Left kidney (tissue), 2 donors: ENCODE results near the gene RPN1. TPM values are rescaled to one million over a fixed set of nuclear protein-coding genes. Genes with fewer than 3 reads are reported as not detected.
A peak's percentile ranks its signal among the peaks of the same experiment; 100 is the strongest.

Experiments
- DNase-seq: peaks from one replicate; pipeline ENCODE4 v3.0.0-alpha.2; 2013
- polyA plus RNA-seq: library from polyadenylated mRNA; unstranded; fragments of 120-200 nt; gene quantifications from one replicate; pipeline ENCODE4 v1.2.1, GENCODE V29; 2013; ENCODE audit not compliant: insufficient read length

The RPN1 gene
- polyA plus RNA-seq, 1 donor, result 203 TPM

- DNase-seq, result peak; percentile 72
These were observed 66.1 kb downstream of the RPN1 start for GRCh38 chr3:128584412-128585020.

- no peak for DNase-seq
These were observed 69.1 kb downstream of the RPN1 start for GRCh38 chr3:128581566-128581965.

GRCh38 chr3:128579927-128580326 lies 70.7 kb downstream of the RPN1 start:
- DNase-seq, result no peak

GRCh38 chr3:128578346-128578745 lies 72.3 kb downstream of the RPN1 start:
- DNase-seq, result no peak

- DNase-seq, result no peak
These were observed 72.9 kb downstream of the RPN1 start for GRCh38 chr3:128577711-128578110.

GRCh38 chr3:128576290-128576689 lies 74.3 kb downstream of the RPN1 start:
- DNase-seq, result no peak

- no peak for DNase-seq
These were observed 74.8 kb downstream of the RPN1 start for GRCh38 chr3:128575777-128576176.

GRCh38 chr3:128573707-128574162 lies 76.9 kb downstream of the RPN1 start:
- no peak for DNase-seq

- no peak for DNase-seq
These were observed 77.5 kb downstream of the RPN1 start for GRCh38 chr3:128573160-128573559.

- no peak for DNase-seq
These were observed 77.9 kb downstream of the RPN1 start for GRCh38 chr3:128572644-128573105.

GRCh38 chr3:128572013-128572412 lies 78.6 kb downstream of the RPN1 start:
- DNase-seq, result no peak

Other genes with a start within 250 kb of the RPN1 start
- not detected for gene DNAJB8, start 183.9 kb downstream of the RPN1 start, polyA plus RNA-seq
- 32.1 TPM for gene GATA2, start 157.6 kb downstream of the RPN1 start, polyA plus RNA-seq
- 262 TPM for gene RAB7A, start 75.4 kb upstream of the RPN1 start, polyA plus RNA-seq
- 50.7 TPM for gene ACAD9, start 228.8 kb upstream of the RPN1 start, polyA plus RNA-seq